Gastrocnemius medialis (tissue), 4 donors: ENCODE measurements around the gene NFIA. TPM values are rescaled to one million over a fixed set of nuclear protein-coding genes. Genes with fewer than 3 reads are reported as not detected.

ENCODE experiments used
- ATAC-seq, 2 donors: fragments of 150-250 bp; one replicate each; pipeline ENCODE4 v1.9.1; 2016
- DNase-seq, 2 donors: peaks; one replicate each; pipeline ENCODE4 v3.0.0-alpha.2; 2019
- H3K27ac ChIP-seq, 4 donors: fragments of 200-600 bp; sonication (generic); 1 replicate in 1 of 4; 2 replicates in 3 of 4; pipeline ENCODE4 v1.5.1; 2016 to 2018; ENCODE audit warnings: mild to moderate bottlenecking in 2 of 4, moderate library complexity in 1 of 4
- H3K27me3 ChIP-seq, 3 donors: fragments of 200-600 bp; sonication (generic) in 2 of 3; 1 replicate in 1 of 3; 2 replicates in 2 of 3; pipeline versions ENCODE4 v1.5.1 to v1.6.0; 2016 to 2019; ENCODE audit warnings: mild to moderate bottlenecking in 1 of 3, moderate library complexity in 1 of 3
- H3K36me3 ChIP-seq, 2 donors: fragments of 200-600 bp; sonication (generic) in 1 of 2; one replicate each; pipeline ENCODE4 v1.5.1; 2017 to 2018
- H3K4me1 ChIP-seq, 2 donors: fragments of 200-600 bp; sonication (generic) in 1 of 2; one replicate each; pipeline ENCODE4 v1.5.1; 2016 to 2017; ENCODE audit warnings: mild to moderate bottlenecking in 2 of 2
- H3K4me3 ChIP-seq, 4 donors: fragments of 200-600 bp; sonication (generic) in 3 of 4; 1 replicate in 1 of 4; 2 replicates in 3 of 4; pipeline ENCODE4 v1.5.1; 2016 to 2019; ENCODE audit warnings: mild to moderate bottlenecking in 2 of 4
- H3K9me3 ChIP-seq, 3 donors: fragments of 200-600 bp; sonication (generic) in 2 of 3; 1 replicate in 1 of 3; 2 replicates in 2 of 3; pipeline ENCODE4 v1.5.1; 2016 to 2019
- CTCF ChIP-seq, 5 experiments: fragments of 450-650 bp in 3 of 5; fragments of 200-600 bp in 2 of 5; sonication (generic) in 2 of 5; IDR thresholded peaks in 4 of 5; conservative IDR thresholded peaks in 1 of 5; 1 replicate in 4 of 5; 2 replicates in 1 of 5; pipeline ENCODE4 v1.5.1; 2016 to 2019; ENCODE audit warnings: antibody characterized with exemption in 5 of 5, mild to moderate bottlenecking in 3 of 5, moderate library complexity in 3 of 5
- POLR2A ChIP-seq, 2 donors: fragments of 450-650 bp; IDR thresholded peaks; one replicate each; pipeline ENCODE4 v1.6.1; 2017; ENCODE audit warnings: antibody characterized with exemption in 2 of 2, mild to moderate bottlenecking in 2 of 2, moderate library complexity in 2 of 2
- in situ Hi-C, 4 donors: fragments of 200-750 bp; cut with MboI; loops; one replicate each; pipeline versions ENCODE4 v1.15.0 to v1.8.0; 2017; ENCODE audit warnings: low sequenced_read_pairs in 4 of 4
- intact Hi-C: fragments of 100-400 bp; cut with DNase I; formaldehyde crosslinking; loops from one replicate; pipeline ENCODE4 v1.15.1; 2023; ENCODE audit warnings: low total_unique reads
- total RNA-seq, 4 donors: library from RNA; depleted of rRNA; stranded (reverse); fragments of >200 nt; gene quantifications; one replicate each; pipeline versions ENCODE4 v1.1.0 to v1.2.3, GENCODE V29; 2016

The NFIA gene
- total RNA-seq, 4 donors from 2014 or later = 12.9 to 27.0 (median 26.6) TPM

- in situ Hi-C loops (no loop called here), intact Hi-C loops (no loop called here)
- Histone ChIP-seq H3K4me1 (peaks cover 33 to 38% of the 10 kb centered on the region in 2 donors), H3K27me3 (no peaks in the 10 kb centered on the region), H3K36me3 (no peaks in the 10 kb centered on the region), H3K9me3 (no peaks in the 10 kb centered on the region), H3K4me3 (no peak overlapping the region), H3K27ac (peak overlapping the region in 1 of 4 donors; percentile 10)
- DNase-seq = no peak
- no peak for ATAC-seq
- TF ChIP-seq POLR2A (IDR thresholded peaks at IDR 0.05) (no peak), CTCF (IDR thresholded peaks at IDR 0.05 in 4 of 5, conservative IDR thresholded peaks at IDR 0.05 in 1 of 5) (no peak)
Observed at GRCh38 chr1:61162520-61163258, 80.3 kb downstream of the NFIA start.

GRCh38 chr1:61163355-61163754 is 81.0 kb downstream of the NFIA start:
- Histone ChIP-seq H3K27ac (peak overlapping the region in 3 of 4 donors; percentile 9 to 21 (median 10)), H3K4me1 (peaks cover 33 to 38% of the 10 kb centered on the region in 2 donors), H3K4me3 (no peak overlapping the region), H3K27me3 (no peaks in the 10 kb centered on the region), H3K9me3 (no peaks in the 10 kb centered on the region), H3K36me3 (no peaks in the 10 kb centered on the region)
- in situ Hi-C loops = no loop called here
- TF ChIP-seq POLR2A (IDR thresholded peaks at IDR 0.05) (no peak), CTCF (IDR thresholded peaks at IDR 0.05 in 4 of 5, conservative IDR thresholded peaks at IDR 0.05 in 1 of 5) (no peak)
- no peak for DNase-seq
- intact Hi-C loops = no loop called here
- no peak for ATAC-seq

- Histone ChIP-seq H3K9me3 (no peaks in the 10 kb centered on the region), H3K27ac (no peak overlapping the region), H3K4me1 (peaks cover 33 to 52% of the 10 kb centered on the region in 2 donors), H3K27me3 (no peaks in the 10 kb centered on the region), H3K4me3 (no peak overlapping the region), H3K36me3 (no peaks in the 10 kb centered on the region)
- intact Hi-C loops (no loop called here), in situ Hi-C loops (no loop called here)
- no peak for DNase-seq
- no peak for ATAC-seq
- TF ChIP-seq CTCF (IDR thresholded peaks at IDR 0.05 in 4 of 5, conservative IDR thresholded peaks at IDR 0.05 in 1 of 5) = no peak
- no peak for TF ChIP-seq POLR2A (IDR thresholded peaks at IDR 0.05)
Observed at GRCh38 chr1:61165402-61165801, 83.0 kb downstream of the NFIA start.

GRCh38 chr1:61167309-61167708 is 84.9 kb downstream of the NFIA start:
- H3K27ac ChIP-seq = no peak overlapping the region
- H3K9me3 ChIP-seq = no peaks in the 10 kb centered on the region
- intact Hi-C loops = no loop called here
- ATAC-seq (no peak), DNase-seq (no peak)
- in situ Hi-C loops = no loop called here
- no peaks in the 10 kb centered on the region for H3K36me3 ChIP-seq
- no peak for TF ChIP-seq POLR2A (IDR thresholded peaks at IDR 0.05)
- no peak for TF ChIP-seq CTCF (IDR thresholded peaks at IDR 0.05 in 4 of 5, conservative IDR thresholded peaks at IDR 0.05 in 1 of 5)
- H3K4me1 ChIP-seq = peaks cover 43 to 63% of the 10 kb centered on the region in 2 donors
- no peaks in the 10 kb centered on the region for H3K27me3 ChIP-seq
- H3K4me3 ChIP-seq = no peak overlapping the region
